NCI-H1694 (cell line): ENCODE results near the gene PNPO.

Experiments
- DNase-seq: peaks from one replicate; lab custom pipeline; 2025; lab: John Stamatoyannopoulos, UW

The PNPO gene

GRCh38 chr17:47941246-47942095 lies at the start of gene PNPO:
Gene PNPO (plus strand): TSS chr17:47941571. CDS start chr17:47941676, 105 bp downstream.
- peak; percentile 98 for DNase-seq

- no peak for DNase-seq
Measured at GRCh38 chr17:47894498-47895346, 46.6 kb upstream of the PNPO start.

GRCh38 chr17:47895347-47895855 lies 46.0 kb upstream of the PNPO start:
- DNase-seq: no peak

GRCh38 chr17:47895856-47896671 lies 45.3 kb upstream of the PNPO start, which contains the start of gene SP2:
Gene SP2 (plus strand): TSS chr17:47896236. CDS start chr17:47896287, 51 bp downstream.
- DNase-seq: peak; percentile 100

GRCh38 chr17:47896672-47897490 lies 44.5 kb upstream of the PNPO start:
- no peak for DNase-seq

GRCh38 chr17:47897561-47897960 lies 43.8 kb upstream of the PNPO start:
- no peak for DNase-seq

GRCh38 chr17:47898241-47898640 lies 43.1 kb upstream of the PNPO start:
- DNase-seq: no peak

GRCh38 chr17:47899643-47900042 lies 41.7 kb upstream of the PNPO start:
- no peak for DNase-seq

- no peak for DNase-seq
Measured at GRCh38 chr17:47901423-47901822, 39.9 kb upstream of the PNPO start.

- no peak for DNase-seq
Measured at GRCh38 chr17:47902039-47902744, 39.2 kb upstream of the PNPO start.

- no peak for DNase-seq
Measured at GRCh38 chr17:47905221-47905733, 36.1 kb upstream of the PNPO start.

GRCh38 chr17:47906443-47906842 lies 34.9 kb upstream of the PNPO start:
- no peak for DNase-seq

GRCh38 chr17:47907932-47908562 lies 33.3 kb upstream of the PNPO start:
- no peak for DNase-seq

GRCh38 chr17:47913050-47913449 lies 28.3 kb upstream of the PNPO start:
- no peak for DNase-seq

- no peak for DNase-seq
Measured at GRCh38 chr17:47914306-47914948, 26.9 kb upstream of the PNPO start.

GRCh38 chr17:47915776-47916398 lies 25.5 kb upstream of the PNPO start:
- no peak for DNase-seq

- no peak for DNase-seq
Measured at GRCh38 chr17:47916489-47917208, 24.7 kb upstream of the PNPO start.

- no peak for DNase-seq
Measured at GRCh38 chr17:47917581-47917980, 23.8 kb upstream of the PNPO start.
